ENCODE data around the gene POMC.

POMC gene

DNA sequence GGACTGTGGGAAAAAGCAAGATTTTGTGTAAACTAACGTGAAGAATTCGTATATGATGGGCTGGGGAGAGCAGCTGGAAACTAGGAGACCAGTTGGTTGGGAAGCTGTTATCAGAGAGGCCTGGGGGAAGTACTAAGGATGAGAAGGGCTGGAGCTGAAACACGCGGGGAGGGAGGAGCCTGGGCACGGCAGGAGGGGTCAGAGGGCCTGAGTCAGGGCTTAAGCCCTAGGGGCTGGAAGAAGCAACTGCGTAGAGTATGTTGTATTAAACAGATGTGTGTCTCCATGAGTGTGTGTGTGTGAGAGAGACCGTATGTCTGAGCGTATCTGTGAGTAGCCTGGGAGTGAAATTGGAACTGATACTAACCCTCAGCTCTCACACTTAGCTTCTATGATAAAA lies 8.4 kb downstream of the POMC start:
- Histone ChIP-seq H3K9me2 (ENCODE audit: low read depth, low read length) (no peaks in the 10 kb centered on the region), H3K27ac (ENCODE audit: low read depth, low read length, poor library complexity, severe bottlenecking) (no peak overlapping the region), H3K36me3 (ENCODE audit: insufficient read depth, low read length) (no peaks in the 10 kb centered on the region), H3K27me3 (ENCODE audit: insufficient read depth, low read length) (0 out of 2 replicates have a peak, but pooled peaks cover 3% of the 10 kb centered on the region), H3F3A (ENCODE audit: insufficient read depth, low read length) (no peaks in the 10 kb centered on the region), H3K4me3 (ENCODE audit: low read depth, low read length, poor library complexity, severe bottlenecking) (no peak overlapping the region), H3K4me1 (ENCODE audit: insufficient read depth, low read length, severe bottlenecking) (no peaks in the 10 kb centered on the region), H3K9ac (ENCODE audit: low read length) (no peak overlapping the region), H4K20me1 (ENCODE audit: insufficient read depth, low read length) (no peaks in the 10 kb centered on the region), H3K79me2 (ENCODE audit: insufficient read depth, low read length) (no peaks in the 10 kb centered on the region), H3K9me3 (ENCODE audit: low read length) (no peaks in the 10 kb centered on the region), H3K4me2 (ENCODE audit: low read length) (no peak overlapping the region), H2AFZ (ENCODE audit: low read length) (no peak overlapping the region)
- TF ChIP-seq EZH2 (IDR thresholded peaks at IDR 0.05; ENCODE audit: borderline replicate concordance, low read length), result no peak
- TF ChIP-seq, protein P1, sequence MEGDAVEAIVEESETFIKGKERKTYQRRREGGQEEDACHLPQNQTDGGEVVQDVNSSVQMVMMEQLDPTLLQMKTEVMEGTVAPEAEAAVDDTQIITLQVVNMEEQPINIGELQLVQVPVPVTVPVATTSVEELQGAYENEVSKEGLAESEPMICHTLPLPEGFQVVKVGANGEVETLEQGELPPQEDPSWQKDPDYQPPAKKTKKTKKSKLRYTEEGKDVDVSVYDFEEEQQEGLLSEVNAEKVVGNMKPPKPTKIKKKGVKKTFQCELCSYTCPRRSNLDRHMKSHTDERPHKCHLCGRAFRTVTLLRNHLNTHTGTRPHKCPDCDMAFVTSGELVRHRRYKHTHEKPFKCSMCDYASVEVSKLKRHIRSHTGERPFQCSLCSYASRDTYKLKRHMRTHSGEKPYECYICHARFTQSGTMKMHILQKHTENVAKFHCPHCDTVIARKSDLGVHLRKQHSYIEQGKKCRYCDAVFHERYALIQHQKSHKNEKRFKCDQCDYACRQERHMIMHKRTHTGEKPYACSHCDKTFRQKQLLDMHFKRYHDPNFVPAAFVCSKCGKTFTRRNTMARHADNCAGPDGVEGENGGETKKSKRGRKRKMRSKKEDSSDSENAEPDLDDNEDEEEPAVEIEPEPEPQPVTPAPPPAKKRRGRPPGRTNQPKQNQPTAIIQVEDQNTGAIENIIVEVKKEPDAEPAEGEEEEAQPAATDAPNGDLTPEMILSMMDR (IDR thresholded peaks at IDR 0.05; ENCODE audit: low read length), result no peak

DNA sequence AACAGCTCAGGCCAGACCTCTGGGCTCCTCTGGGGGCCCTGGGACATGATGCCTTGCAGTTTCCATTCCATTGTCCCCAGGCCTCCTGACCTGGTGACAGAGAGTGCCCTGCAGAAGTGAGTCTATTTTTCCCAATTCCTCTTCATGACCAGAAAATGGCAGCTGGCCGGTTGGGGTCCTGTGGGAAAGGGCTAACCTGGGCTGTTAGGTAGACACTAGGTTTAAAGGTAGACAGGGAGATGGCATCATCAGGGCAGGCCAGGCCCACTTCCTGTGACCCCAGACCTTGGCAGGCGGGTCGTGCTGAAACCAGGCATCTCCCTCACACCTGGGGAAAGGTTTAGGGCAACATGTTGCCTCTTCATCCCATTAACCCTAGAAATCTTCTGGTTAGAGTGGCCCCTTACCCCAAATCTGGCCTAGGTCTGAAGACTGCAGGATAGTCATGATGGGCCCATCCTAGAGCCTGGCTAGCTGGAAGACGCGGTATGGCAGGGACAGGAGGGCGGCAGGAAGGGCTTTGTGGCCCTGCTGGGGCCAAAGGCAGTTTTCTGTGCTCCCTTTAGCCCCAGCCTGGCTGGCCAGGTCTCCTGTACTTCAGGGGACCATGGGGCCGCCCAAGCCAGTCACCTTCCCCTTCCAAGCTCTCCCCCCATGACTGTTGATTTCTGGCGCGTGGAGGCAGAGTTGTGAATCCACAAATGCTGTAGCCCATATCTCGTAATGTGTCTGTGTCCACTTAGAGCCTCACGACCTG lies 10.1 kb downstream of the POMC start:
- Histone ChIP-seq H2AFZ (ENCODE audit: low read length) (no peak overlapping the region), H3K4me2 (ENCODE audit: low read length) (no peak overlapping the region), H3K9me3 (ENCODE audit: low read length) (no peaks in the 10 kb centered on the region), H3F3A (ENCODE audit: insufficient read depth, low read length) (no peaks in the 10 kb centered on the region), H4K20me1 (ENCODE audit: insufficient read depth, low read length) (no peaks in the 10 kb centered on the region), H3K79me2 (ENCODE audit: insufficient read depth, low read length) (no peaks in the 10 kb centered on the region), H3K36me3 (ENCODE audit: insufficient read depth, low read length) (no peaks in the 10 kb centered on the region), H3K27me3 (ENCODE audit: insufficient read depth, low read length) (0 out of 2 replicates have a peak, but pooled peaks cover 3% of the 10 kb centered on the region), H3K9me2 (ENCODE audit: low read depth, low read length) (no peaks in the 10 kb centered on the region), H3K4me1 (ENCODE audit: insufficient read depth, low read length, severe bottlenecking) (no peaks in the 10 kb centered on the region), H3K4me3 (ENCODE audit: low read depth, low read length, poor library complexity, severe bottlenecking) (no peak overlapping the region), H3K27ac (ENCODE audit: low read depth, low read length, poor library complexity, severe bottlenecking) (no peak overlapping the region), H3K9ac (ENCODE audit: low read length) (no peak overlapping the region)
- TF ChIP-seq, protein P1 (IDR thresholded peaks at IDR 0.05; ENCODE audit: low read length), result no peak
- TF ChIP-seq EZH2 (IDR thresholded peaks at IDR 0.05; ENCODE audit: borderline replicate concordance, low read length), result no peak

DNA sequence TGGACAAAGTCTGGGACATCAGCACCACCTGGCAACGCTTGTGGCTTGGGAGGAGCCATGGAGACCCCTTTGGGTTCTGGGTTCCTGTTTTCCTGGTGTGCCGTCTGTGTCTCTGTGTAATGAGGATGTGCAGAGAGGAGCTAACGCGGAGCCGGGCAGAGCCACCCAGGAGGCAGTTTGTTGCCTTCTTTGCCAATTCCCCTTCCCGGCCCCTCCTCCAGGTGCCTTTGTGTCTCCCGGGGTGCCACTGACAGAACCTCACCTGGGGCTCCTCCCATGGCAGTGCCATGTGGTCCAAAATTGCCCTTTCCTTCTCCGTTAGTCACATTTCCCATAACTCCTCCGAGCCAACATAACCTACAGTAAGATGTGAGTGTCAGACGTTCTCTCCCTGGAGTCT lies 13.0 kb downstream of the POMC start:
- no peaks in the 10 kb centered on the region for H3K4me1 ChIP-seq (ENCODE audit: insufficient read depth, low read length, severe bottlenecking)
- H3K4me2 ChIP-seq (ENCODE audit: low read length), result no peak overlapping the region
- H3K4me3 ChIP-seq (ENCODE audit: low read depth, low read length, poor library complexity, severe bottlenecking), result no peak overlapping the region
- H3F3A ChIP-seq (ENCODE audit: insufficient read depth, low read length), result no peaks in the 10 kb centered on the region
- no peak for TF ChIP-seq EZH2 (IDR thresholded peaks at IDR 0.05; ENCODE audit: borderline replicate concordance, low read length)
- TF ChIP-seq, protein P1 (IDR thresholded peaks at IDR 0.05; ENCODE audit: low read length), result no peak
- H3K9me2 ChIP-seq (ENCODE audit: low read depth, low read length), result no peaks in the 10 kb centered on the region
- no peak overlapping the region for H3K9ac ChIP-seq (ENCODE audit: low read length)
- no peaks in the 10 kb centered on the region for H3K36me3 ChIP-seq (ENCODE audit: insufficient read depth, low read length)
- no peaks in the 10 kb centered on the region for H4K20me1 ChIP-seq (ENCODE audit: insufficient read depth, low read length)
- no peak overlapping the region for H3K27ac ChIP-seq (ENCODE audit: low read depth, low read length, poor library complexity, severe bottlenecking)
- no peaks in the 10 kb centered on the region for H3K9me3 ChIP-seq (ENCODE audit: low read length)
- H3K27me3 ChIP-seq (ENCODE audit: insufficient read depth, low read length), result no peaks in the 10 kb centered on the region
- H2AFZ ChIP-seq (ENCODE audit: low read length), result no peak overlapping the region
- H3K79me2 ChIP-seq (ENCODE audit: insufficient read depth, low read length), result no peaks in the 10 kb centered on the region

Measured in OCI-LY1 (cell line).